Activated T-cell treated with anti-CD3 and anti-CD28 coated beads, Interleukin-2, amount 50 U/mL, for 72 hours (primary cell): ENCODE measurements around the gene RELL1. TPM values are rescaled to one million over a fixed set of nuclear protein-coding genes. Genes with fewer than 3 reads are reported as not detected.
A peak's percentile ranks its signal among the peaks of the same experiment; 100 is the strongest.

Source experiments
- ATAC-seq, 2 donors: fragments of 150-1000 bp; cut with Tn5 transposase; replicated peaks in 1 of 2; 2 replicates each; pipeline ENCODE4 v1.10.0; 2021; ENCODE audit warnings: moderate library complexity in 2 of 2, mild to moderate bottlenecking in 1 of 2
- DNase-seq, 2 donors: peaks; one replicate each; pipeline ENCODE4 v3.0.0; 2021 to 2022; ENCODE audit warnings: mixed read lengths in 1 of 2
- H3K27ac Mint-ChIP-seq: one replicate; pipeline ENCODE4 v1.8.0; 2022; ENCODE audit warnings: mild to moderate bottlenecking, moderate library complexity, mixed read lengths
- H3K27me3 Mint-ChIP-seq: one replicate; pipeline ENCODE4 v1.8.0; 2022; ENCODE audit warnings: low read depth, mixed read lengths
- H3K36me3 Mint-ChIP-seq, 2 donors: one replicate each; pipeline ENCODE4 v1.8.0; 2022; ENCODE audit warnings: mixed read lengths in 2 of 2, mild to moderate bottlenecking in 1 of 2; ENCODE audit not compliant: insufficient read depth in 2 of 2
- H3K4me1 Mint-ChIP-seq: one replicate; pipeline ENCODE4 v1.8.0; 2022; ENCODE audit warnings: low read depth, mixed read lengths
- H3K4me3 Mint-ChIP-seq, 2 donors: one replicate each; pipeline ENCODE4 v1.8.0; 2022; ENCODE audit warnings: mild to moderate bottlenecking in 2 of 2, mixed read lengths in 2 of 2, moderate library complexity in 2 of 2
- H3K9me3 Mint-ChIP-seq, 2 donors: one replicate each; pipeline ENCODE4 v1.8.0; 2022; ENCODE audit warnings: mixed read lengths in 2 of 2
- total RNA-seq, 2 donors: library from RNA; stranded (reverse); gene quantifications; one replicate each; pipeline ENCODE4 v1.2.3, GENCODE V29; 2022

RELL1 gene
- total RNA-seq, 2 donors from 2014 or later, result 14.0 to 18.9 TPM

- peaks cover 0 to 4% of the 10 kb centered on the region in 2 donors for H3K36me3 Mint-ChIP-seq
- ATAC-seq (peak; percentile 21 to 29), DNase-seq (peak; percentile 59 to 61)
- no peaks in the 10 kb centered on the region for H3K27me3 Mint-ChIP-seq
- peak overlapping the region; percentile 96 for H3K27ac Mint-ChIP-seq
- H3K4me1 Mint-ChIP-seq, result peaks cover 38% of the 10 kb centered on the region
- H3K4me3 Mint-ChIP-seq, result peak overlapping the region; percentile 85 to 99
- H3K9me3 Mint-ChIP-seq, result no peaks in the 10 kb centered on the region
These were observed 278 bp downstream of the RELL1 start for GRCh38 chr4:37685823-37686372.

DNA sequence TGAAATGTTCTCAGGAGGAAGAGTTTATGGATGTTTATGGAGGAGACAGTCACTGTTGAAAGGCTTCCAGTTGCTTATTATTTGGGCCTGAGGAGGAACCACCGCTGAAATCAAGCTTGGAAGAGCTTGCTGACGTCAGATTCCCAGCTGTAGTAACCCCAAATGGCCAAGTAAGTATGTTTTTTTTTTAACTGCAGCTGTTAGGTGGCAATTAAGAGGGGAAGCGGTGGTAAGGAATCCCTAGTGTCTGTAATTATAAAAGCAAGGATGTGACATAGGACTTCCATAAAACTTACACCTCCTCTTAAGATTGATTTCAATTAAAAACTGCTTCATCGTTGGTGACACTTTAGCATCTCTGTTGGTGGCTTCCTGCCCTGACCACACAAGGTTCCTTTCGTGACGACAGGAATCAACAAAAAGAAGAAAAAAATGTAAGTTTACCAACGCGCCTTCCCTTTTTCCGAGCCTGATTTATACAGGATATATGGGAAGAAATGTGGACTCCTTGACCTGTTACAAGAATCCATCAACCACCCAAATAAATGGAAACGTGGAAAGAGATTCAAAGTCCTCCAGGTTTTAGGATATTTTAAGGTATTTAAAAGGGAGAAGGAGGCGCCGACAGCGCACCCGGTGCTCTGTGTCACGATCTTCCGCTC is 884 bp downstream of the RELL1 start:
- no peaks in the 10 kb centered on the region for H3K9me3 Mint-ChIP-seq
- DNase-seq (peak; percentile 47 to 48), ATAC-seq (no peak)
- H3K4me3 Mint-ChIP-seq, result peak overlapping the region; percentile 85 to 99
- H3K36me3 Mint-ChIP-seq, result peaks cover 0 to 4% of the 10 kb centered on the region in 2 donors
- peaks cover 38% of the 10 kb centered on the region for H3K4me1 Mint-ChIP-seq
- H3K27ac Mint-ChIP-seq, result peak overlapping the region; percentile 96
- no peaks in the 10 kb centered on the region for H3K27me3 Mint-ChIP-seq

DNA sequence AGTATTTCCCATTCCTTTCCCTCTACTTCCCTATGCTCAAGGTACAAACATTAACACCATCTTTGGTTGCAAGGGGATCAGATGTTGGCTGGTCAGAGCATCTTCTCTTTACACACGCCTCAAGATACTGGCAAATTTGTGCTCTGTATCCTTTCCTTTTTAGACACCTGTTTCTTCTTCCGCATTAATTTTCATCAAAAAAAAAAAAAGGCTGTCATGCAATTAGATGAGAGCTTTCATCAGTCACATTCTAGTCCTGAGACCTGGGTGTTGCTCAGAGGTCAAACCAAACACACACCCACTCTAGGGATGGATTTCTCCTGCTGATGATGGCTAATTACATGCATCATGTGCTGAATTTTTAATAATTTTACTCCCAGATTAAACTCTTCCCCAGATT is 2.0 kb downstream of the RELL1 start:
- DNase-seq, result no peak
- H3K4me1 Mint-ChIP-seq, result peaks cover 38% of the 10 kb centered on the region
- no peaks in the 10 kb centered on the region for H3K9me3 Mint-ChIP-seq
- peak overlapping the region; percentile 42 for H3K27ac Mint-ChIP-seq
- H3K27me3 Mint-ChIP-seq, result no peaks in the 10 kb centered on the region
- no peak for ATAC-seq
- peaks cover 0 to 4% of the 10 kb centered on the region in 2 donors for H3K36me3 Mint-ChIP-seq
- peak overlapping the region; percentile 85 to 99 for H3K4me3 Mint-ChIP-seq

GRCh38 chr4:37682701-37683401 is 3.3 kb downstream of the RELL1 start:
- no peaks in the 10 kb centered on the region for H3K27me3 Mint-ChIP-seq
- no peak for DNase-seq
- peak overlapping the region; percentile 85 for H3K27ac Mint-ChIP-seq
- H3K4me1 Mint-ChIP-seq, result peaks cover 38% of the 10 kb centered on the region
- peaks cover 0 to 4% of the 10 kb centered on the region in 2 donors for H3K36me3 Mint-ChIP-seq
- peak overlapping the region; percentile 72 to 81 for H3K4me3 Mint-ChIP-seq
- H3K9me3 Mint-ChIP-seq, result no peaks in the 10 kb centered on the region
- ATAC-seq, result no peak

- Mint-ChIP-seq H3K36me3 (peaks cover 0 to 4% of the 10 kb centered on the region in 2 donors), H3K27ac (no peak overlapping the region), H3K4me3 (no peak overlapping the region), H3K4me1 (peaks cover 56% of the 10 kb centered on the region), H3K27me3 (no peaks in the 10 kb centered on the region), H3K9me3 (no peaks in the 10 kb centered on the region)
- ATAC-seq, result no peak
- DNase-seq, result no peak
These were observed 6.1 kb downstream of the RELL1 start for GRCh38 chr4:37680089-37680488.

DNA sequence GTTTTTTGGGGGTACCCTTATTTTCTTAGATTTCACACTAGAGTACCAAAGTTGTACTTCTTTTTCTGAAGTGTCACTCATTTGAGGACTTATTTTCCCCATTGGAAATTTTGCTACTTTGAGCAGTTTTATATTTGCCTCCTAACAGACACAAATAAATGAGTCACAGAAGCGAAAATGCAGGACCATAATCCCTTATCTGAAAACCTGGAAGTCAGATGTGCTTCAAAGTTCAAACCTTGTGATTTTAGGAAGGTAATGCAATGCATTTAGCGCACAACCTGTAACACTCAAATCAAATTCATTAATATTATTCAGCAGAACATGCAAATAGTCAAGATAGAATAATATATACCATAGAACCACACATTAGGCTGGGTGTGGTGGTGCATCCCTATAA is 6.9 kb downstream of the RELL1 start:
- Mint-ChIP-seq H3K4me3 (no peak overlapping the region), H3K9me3 (no peaks in the 10 kb centered on the region), H3K27me3 (no peaks in the 10 kb centered on the region), H3K36me3 (peaks cover 0 to 2% of the 10 kb centered on the region in 2 donors), H3K27ac (no peak overlapping the region), H3K4me1 (peaks cover 55% of the 10 kb centered on the region)
- DNase-seq, result no peak
- ATAC-seq, result no peak

DNA sequence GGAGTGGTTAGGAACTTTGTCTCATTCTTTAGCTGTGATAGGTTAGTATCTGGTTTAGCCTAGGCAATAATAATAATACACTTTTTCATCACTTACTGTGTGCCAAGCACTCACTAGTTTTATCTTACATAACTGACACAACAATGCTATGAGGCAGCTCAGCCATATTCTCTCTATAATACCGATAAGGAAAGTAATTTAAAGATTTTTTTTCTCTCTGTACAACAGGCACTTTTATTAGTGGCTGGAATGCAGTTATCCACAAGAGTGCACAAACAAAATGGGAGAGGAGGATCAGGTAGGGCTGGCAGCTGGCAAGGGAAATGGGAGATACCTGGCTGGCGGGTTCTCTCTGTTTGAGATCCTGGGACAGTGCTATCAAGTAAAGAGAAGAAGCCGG is 7.6 kb downstream of the RELL1 start:
- no peak for ATAC-seq
- no peak for DNase-seq
- Mint-ChIP-seq H3K27me3 (no peaks in the 10 kb centered on the region), H3K4me1 (peaks cover 56% of the 10 kb centered on the region), H3K4me3 (no peak overlapping the region), H3K9me3 (no peaks in the 10 kb centered on the region), H3K36me3 (peaks cover 2% of the 10 kb centered on the region in 2 donors), H3K27ac (no peak overlapping the region)

- DNase-seq (peak; percentile 12 to 19), ATAC-seq (peak; percentile 60 to 70)
- peaks cover 55% of the 10 kb centered on the region for H3K4me1 Mint-ChIP-seq
- peaks cover 0 to 2% of the 10 kb centered on the region in 2 donors for H3K36me3 Mint-ChIP-seq
- H3K27ac Mint-ChIP-seq, result peak overlapping the region; percentile 34
- no peaks in the 10 kb centered on the region for H3K27me3 Mint-ChIP-seq
- H3K9me3 Mint-ChIP-seq, result no peaks in the 10 kb centered on the region
- peak overlapping the region; percentile 56 to 60 for H3K4me3 Mint-ChIP-seq
These were observed 10.4 kb downstream of the RELL1 start for GRCh38 chr4:37675587-37676290.

- ATAC-seq (no peak), DNase-seq (no peak)
- Mint-ChIP-seq H3K27ac (no peak overlapping the region), H3K4me1 (peaks cover 63% of the 10 kb centered on the region), H3K27me3 (no peaks in the 10 kb centered on the region), H3K36me3 (peaks cover 0 to 2% of the 10 kb centered on the region in 2 donors), H3K9me3 (no peaks in the 10 kb centered on the region), H3K4me3 (no peak overlapping the region)
These were observed 11.7 kb downstream of the RELL1 start for GRCh38 chr4:37674439-37674838.

- peaks cover 0 to 2% of the 10 kb centered on the region in 2 donors for H3K36me3 Mint-ChIP-seq
- no peak overlapping the region for H3K27ac Mint-ChIP-seq
- no peaks in the 10 kb centered on the region for H3K27me3 Mint-ChIP-seq
- H3K4me3 Mint-ChIP-seq, result no peak overlapping the region
- no peak for ATAC-seq
- no peak for DNase-seq
- no peaks in the 10 kb centered on the region for H3K9me3 Mint-ChIP-seq
- H3K4me1 Mint-ChIP-seq, result peaks cover 63% of the 10 kb centered on the region
These were observed 12.5 kb downstream of the RELL1 start for GRCh38 chr4:37673538-37674192.

DNA sequence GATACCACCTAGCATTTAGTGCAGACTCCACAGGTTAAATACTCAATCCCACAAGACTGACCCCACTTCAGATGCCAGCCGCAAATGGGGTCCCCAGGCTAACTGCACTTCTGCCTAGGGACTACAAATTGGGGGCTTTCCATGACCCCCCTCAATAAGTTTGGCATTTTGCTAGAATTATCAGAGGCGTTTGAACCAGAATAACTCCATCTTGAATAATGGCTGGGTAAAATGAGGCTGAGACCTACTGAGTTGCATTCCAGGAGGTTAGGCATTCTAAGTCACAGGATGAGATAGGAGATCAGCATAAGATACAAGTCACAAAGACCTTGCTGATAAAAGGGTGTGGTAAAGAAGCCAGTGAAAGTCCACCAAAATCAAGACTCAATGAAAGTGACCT is 15.1 kb downstream of the RELL1 start:
- ATAC-seq, result no peak
- peaks cover 66% of the 10 kb centered on the region for H3K4me1 Mint-ChIP-seq
- no peaks in the 10 kb centered on the region for H3K9me3 Mint-ChIP-seq
- no peak overlapping the region for H3K27ac Mint-ChIP-seq
- H3K36me3 Mint-ChIP-seq, result peaks cover 0 to 2% of the 10 kb centered on the region in 2 donors
- no peaks in the 10 kb centered on the region for H3K27me3 Mint-ChIP-seq
- H3K4me3 Mint-ChIP-seq, result no peak overlapping the region
- DNase-seq, result no peak

DNA sequence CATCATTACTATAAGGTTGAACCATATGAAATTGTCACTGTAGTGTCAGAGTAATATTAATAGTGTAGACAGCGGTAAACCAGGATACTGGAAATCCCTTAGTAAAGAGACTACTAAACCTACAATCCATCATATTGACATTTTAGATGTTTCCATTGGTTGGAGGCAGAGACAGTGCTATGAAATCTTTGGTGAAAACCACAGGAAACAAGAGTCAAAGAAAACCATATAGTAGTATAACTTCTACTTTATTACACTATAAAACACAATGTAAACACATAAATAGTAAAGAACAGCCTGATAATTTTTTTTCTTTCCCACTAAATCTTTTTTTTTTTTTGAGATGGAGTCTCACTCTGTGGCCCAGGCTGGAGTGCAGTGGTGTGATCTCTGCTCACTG is 15.9 kb downstream of the RELL1 start:
- no peak for ATAC-seq
- no peaks in the 10 kb centered on the region for H3K9me3 Mint-ChIP-seq

More for the DNA sequence above, 15.9 kb downstream of the RELL1 start:
- H3K4me3 Mint-ChIP-seq, result no peak overlapping the region
- no peak overlapping the region for H3K27ac Mint-ChIP-seq
- H3K27me3 Mint-ChIP-seq, result no peaks in the 10 kb centered on the region
- H3K36me3 Mint-ChIP-seq, result peaks cover 2% of the 10 kb centered on the region in 2 donors
- peaks cover 66% of the 10 kb centered on the region for H3K4me1 Mint-ChIP-seq
- DNase-seq, result no peak
